Measurements from ENCODE around the gene SHB.
"Not testable (repeated sequence)": the region's sequence is repeated elsewhere in the genome, so short reads cannot be mapped to it uniquely, and the experiment has no call there.

The SHB gene

DNA sequence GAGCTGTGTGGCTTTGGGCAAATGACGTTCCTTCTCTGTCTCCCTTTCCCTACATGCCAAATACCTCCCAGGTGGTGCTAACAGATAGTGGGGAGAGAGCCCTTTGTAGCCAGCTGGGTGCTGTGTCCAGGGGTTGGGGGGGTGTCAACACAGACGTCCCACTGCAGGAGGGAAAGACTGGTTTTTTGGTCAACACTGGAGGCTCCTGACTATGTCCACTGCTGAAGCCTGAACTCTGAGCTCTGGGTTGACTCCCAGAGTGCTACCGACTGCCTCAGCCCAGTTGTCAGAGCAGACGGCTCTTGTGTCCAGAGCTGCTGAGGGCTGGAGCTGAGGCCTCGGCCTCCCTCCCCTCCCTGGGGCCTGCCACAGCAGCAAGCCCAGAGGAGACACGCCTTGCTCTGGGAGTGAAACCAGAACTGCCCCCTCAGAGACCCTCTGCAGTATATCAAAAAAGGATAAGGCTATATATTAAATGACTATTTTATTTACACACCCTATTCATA, 150.3 kb downstream of the SHB start:
- no peak for DNase-seq (ENCODE audit: low read depth in 2 of 2)

DNA sequence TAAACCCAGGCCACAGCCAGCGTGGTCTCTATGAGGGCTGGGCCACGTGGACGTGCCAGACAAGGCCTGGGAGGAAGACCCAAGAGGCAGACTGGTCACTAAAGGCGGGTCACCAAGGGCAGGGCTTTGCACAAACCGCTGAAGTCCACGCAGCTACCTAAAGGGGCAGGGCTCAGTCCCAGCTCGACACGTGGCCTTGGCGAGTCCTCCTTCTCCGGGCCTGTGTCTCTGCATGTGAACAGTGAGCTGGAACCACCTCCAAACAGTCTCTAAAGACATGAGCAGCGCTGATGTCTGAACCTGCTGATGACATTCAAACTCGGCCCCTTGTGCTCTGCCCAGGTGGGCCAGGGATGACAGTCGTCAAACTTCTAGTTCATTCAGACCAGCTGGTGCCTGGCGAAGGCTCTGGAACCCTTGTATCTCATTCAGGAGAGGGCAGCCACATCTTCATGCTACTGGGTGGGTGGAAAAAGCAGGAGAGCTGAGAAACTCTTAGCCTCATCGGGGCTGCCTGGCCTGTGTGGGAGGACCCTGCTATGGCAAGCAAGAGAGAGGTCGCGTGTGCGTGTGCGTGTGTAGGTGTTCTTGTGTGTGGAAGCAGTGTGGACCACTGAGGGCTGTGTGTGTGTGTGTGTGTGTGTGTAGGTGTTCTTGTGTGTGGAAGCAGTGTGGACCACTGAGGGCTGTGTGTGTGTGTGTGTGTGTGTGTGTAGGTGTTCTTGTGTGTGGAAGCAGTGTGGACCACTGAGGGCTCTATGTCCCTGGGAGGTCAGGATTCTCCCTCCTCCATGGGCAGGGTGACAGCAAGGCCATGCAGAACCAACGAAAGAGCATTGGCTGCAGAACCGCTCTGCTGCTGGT, 151.0 kb downstream of the SHB start:
- DNase-seq (ENCODE audit: low read depth in 2 of 2) = no peak

GRCh38 chr9:37917313-37917731, 151.7 kb downstream of the SHB start:
- DNase-seq (ENCODE audit: low read depth in 2 of 2) = no peak

DNA sequence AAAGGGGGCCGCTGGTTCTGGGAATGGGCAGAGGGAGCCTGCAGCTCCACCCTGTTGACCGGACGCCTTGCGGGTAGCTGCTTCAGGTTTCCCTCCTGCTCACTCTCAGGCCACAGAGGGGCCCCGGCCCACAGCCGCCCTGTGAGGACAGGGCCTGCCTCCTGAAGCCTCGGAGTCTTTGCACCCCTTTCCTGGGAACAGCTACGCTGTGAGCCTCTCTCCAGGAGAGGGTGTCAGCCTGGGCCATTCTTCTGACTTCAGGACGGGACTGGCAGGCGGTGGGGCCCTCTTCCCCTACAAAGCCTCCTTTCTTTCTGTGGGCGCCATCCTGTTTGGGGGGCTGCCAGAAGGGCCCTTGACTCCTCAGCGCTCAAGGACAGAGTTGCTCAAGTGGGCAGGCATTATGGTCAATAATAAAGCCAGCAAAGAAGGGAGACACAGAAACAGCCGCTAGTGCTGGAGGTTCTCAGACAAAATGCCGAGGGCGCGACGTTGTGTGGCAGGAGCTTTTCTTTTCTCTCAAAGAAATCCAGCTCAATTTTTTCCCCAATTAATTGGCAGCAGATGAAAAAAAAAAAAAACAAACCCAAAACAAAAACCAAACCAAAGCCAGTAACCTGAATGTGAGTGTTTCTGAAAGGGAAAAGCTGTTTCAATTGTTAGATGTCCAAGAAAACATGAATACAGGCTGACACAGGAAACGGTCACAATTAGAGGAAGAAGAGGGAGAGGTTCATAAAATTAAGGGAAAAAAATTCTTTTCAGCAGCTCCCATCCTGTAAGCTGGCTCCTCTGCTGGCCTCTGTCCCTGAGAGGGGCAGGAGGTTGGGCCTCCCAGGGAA, 152.3 kb downstream of the SHB start:
- DNase-seq (ENCODE audit: low read depth in 2 of 2) = no peak

- DNase-seq (ENCODE audit: low read depth in 2 of 2) = no peak
Observed at GRCh38 chr9:37915911-37916470, 153.0 kb downstream of the SHB start.

- no peak for DNase-seq (ENCODE audit: low read depth in 2 of 2)
Observed at GRCh38 chr9:37914701-37915358, 154.2 kb downstream of the SHB start.

- no peak for DNase-seq (ENCODE audit: low read depth in 2 of 2)
Observed at GRCh38 chr9:37914154-37914551, 154.9 kb downstream of the SHB start.

DNA sequence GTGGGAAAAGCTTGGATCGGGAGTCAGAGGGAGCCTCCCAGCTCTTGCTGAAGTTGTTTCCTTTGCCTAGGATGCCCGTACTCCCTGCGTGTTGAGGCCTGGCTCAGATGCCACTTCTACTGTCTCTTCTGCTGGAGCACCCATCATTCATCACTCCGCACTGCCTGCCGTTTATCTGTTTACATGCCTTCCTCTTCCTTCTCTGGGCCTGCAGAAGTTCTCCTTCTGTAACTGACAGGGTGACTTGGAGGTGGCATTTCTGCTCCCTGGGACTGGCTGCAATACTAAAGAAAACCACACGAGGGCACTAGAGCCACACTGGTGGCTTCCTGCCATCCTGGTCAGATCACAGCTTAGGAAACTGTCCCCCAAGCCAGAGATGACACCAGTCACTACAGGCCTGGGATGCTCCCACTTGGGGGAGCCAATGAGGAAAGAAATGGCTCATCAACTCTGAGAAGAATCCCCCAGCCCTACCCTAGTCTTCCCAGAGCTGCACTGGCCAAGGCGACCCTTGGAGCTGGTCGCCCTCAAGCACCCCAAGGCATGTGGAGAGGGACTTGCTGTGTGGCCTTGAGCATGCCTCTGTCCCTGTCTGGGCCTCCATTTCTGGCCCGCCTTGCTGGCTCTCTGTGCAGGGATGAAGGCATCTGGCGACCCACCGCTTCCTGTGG, 155.4 kb downstream of the SHB start:
- peak; percentile 61 to 73 for DNase-seq (ENCODE audit: low read depth in 2 of 2)

- DNase-seq (ENCODE audit: low read depth in 2 of 2) = no peak
Observed at GRCh38 chr9:37911271-37911681, 157.8 kb downstream of the SHB start.

- no peak for DNase-seq (ENCODE audit: low read depth in 2 of 2)
Observed at GRCh38 chr9:37910271-37910670, 158.8 kb downstream of the SHB start.

- DNase-seq (ENCODE audit: low read depth in 2 of 2) = not testable (repeated sequence)
Observed at GRCh38 chr9:37909836-37910235, 159.2 kb downstream of the SHB start.

DNA sequence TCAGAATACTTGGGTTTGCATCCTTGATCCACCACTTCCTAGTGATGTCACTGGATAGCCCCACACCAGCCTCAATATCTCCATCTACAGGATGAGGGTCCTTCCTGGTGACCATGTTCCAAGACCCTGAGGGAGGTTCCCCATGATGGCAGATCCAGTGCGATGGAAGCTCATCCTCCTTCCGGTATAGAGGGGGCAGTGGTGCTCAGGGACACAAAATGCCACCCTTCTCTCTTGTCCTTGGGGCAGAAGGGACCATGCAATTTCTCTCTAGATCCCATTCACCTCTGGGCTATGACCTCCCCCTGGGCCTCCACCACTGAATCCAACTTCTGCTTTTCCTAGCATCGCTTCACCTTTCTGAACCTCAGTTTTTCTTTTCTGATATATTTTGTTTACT, 159.7 kb downstream of the SHB start:
- DNase-seq (ENCODE audit: low read depth in 2 of 2) = no peak

GRCh38 chr9:37908698-37909186, 160.3 kb downstream of the SHB start:
- no peak for DNase-seq (ENCODE audit: low read depth in 2 of 2)

- DNase-seq (ENCODE audit: low read depth in 2 of 2) = no peak
Observed at GRCh38 chr9:37908283-37908682, 160.7 kb downstream of the SHB start.

DNA sequence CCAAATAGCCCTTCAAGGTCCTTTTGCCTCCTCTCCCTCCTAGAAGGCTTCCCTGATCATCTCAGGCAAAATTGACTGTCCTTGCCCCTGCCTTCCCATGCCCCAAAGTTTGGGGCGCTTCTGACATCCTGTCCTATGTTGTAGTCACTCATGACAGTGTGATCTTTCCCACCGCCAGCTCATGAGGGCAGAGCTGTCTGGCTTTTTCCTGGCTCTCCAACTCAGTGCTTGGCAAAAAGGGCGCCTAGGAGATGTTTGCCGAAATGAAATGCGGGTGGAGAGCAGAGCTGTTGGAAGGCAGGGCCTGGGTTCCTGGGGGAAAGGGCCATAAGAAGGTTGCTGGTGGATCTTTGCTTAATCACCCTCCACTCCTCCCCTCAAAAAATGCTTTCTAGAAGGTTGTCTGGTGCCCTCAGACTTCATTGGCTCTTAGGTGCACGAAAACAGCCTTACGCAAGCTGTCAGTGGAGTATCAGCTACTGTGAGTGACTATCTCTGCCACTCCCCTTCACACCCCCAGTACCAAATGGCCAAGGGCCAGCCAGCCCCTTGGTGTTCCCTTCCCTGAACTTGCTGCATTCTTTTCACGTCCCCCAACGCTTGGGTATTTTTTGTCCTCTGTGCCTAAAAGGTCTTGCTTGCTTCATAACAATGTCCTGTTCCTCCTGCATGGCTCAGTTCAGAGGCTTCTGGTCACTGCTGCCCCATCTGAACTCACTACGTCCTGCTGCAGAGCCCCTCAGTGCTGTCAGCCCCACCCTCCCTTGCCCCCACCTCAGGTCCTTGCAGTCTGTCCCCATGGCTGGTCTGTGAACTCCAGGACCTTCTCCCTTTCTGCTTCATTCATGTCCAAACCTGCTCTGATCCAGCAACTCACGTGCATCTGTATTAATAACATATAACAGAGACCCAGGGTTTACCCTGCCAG, 162.5 kb downstream of the SHB start:
- no peak for DNase-seq (ENCODE audit: low read depth in 2 of 2)

- no peak for DNase-seq (ENCODE audit: low read depth in 2 of 2)
Observed at GRCh38 chr9:37905776-37906175, 163.3 kb downstream of the SHB start.

DNA sequence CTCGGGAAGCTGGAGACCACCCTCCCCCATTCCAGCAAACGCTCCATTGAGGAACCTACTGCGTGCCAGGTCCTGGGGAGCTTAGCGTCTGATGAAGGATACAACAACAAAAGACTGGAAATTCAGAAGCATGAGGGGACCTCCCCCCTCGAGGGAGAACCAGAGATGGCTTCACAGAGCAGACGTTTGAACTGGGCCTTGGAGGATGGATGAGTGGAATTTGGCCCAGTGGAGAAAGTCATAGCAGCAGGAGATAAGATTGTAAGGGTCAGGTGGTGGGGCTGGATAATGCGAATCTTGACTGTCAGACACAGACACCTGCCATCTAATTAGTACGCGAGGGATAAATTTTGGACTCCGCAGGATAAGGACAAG, 163.9 kb downstream of the SHB start:
- no peak for DNase-seq (ENCODE audit: low read depth in 2 of 2)

DNA sequence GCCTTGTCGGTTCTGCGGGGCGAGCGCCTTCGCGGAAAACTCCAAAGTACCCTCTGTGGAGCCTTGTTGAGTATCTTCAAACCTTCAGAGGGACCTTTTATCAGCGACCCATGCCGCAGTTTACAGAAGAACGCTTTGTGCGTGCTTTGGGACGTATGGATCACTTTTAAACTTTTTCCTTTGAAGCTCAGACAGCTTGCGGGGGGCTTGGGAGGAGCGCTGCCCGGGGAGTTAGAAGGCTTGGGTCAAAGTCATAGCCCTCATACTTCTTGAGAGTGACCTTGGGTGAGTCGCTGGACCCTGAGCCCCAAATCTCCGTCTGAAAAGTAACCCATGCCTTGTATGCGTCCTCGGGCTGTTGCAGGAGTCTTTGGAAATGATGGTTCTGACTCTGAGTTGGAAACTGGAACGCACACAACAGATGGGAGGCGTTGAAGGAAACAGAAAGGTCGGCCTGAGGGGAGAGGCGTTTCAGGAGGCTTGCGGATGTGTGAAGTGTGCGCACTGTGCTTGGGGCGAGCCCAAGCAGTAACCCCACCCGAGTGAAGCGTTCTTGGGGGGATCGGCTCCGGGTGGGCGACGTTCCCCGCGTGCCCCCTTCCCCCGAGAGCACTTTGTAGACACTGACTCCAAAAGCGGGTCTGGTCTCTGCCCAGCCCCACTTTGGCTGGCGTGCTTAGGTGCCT, 164.4 kb downstream of the SHB start:
- no peak for DNase-seq (ENCODE audit: low read depth in 2 of 2)

All from stimulated activated CD8-positive, alpha-beta memory T cell treated with anti-CD3 and anti-CD28 coated beads, Interleukin-2, amount 100 ng/mL, for 48 hours (primary cell).